Kidney glomerular epithelial cell (primary cell): ENCODE results near the gene SLC35E4.
"Not testable (repeated sequence)": the region's sequence is repeated elsewhere in the genome, so short reads cannot be mapped to it uniquely, and the experiment has no call there.

Experiments used
- DNase-seq: peaks from one replicate; lab custom pipeline; 2025; lab: John Stamatoyannopoulos, UW

SLC35E4 gene

GRCh38 chr22:30652852-30653251 lies 17.3 kb downstream of the SLC35E4 start:
- no peak for DNase-seq

GRCh38 chr22:30654361-30654760 lies 18.8 kb downstream of the SLC35E4 start:
- no peak for DNase-seq

DNA sequence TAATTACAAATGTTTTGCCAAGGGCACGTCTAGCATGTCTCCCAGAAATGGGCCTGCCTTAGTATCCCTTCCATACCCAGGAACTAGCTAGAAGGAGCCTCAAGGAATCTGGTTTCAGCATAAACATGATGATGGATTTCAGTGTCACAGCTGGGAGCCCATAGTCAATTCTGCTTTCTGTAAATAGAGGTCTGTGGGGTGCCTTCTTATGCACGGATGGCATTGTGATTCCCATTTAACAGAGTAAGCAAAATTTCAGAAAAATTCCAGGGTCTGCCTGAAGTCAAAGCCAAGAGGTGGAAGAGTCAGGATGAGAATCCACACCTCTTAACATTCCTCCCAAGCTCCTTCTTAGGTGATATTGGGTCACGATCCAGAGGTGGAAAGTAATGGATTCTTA lies 20.0 kb downstream of the SLC35E4 start:
- DNase-seq, result no peak

GRCh38 chr22:30662040-30662439 lies 26.5 kb downstream of the SLC35E4 start:
- DNase-seq, result no peak

- DNase-seq, result no peak
Measured at GRCh38 chr22:30664798-30665197, 29.2 kb downstream of the SLC35E4 start.

DNA sequence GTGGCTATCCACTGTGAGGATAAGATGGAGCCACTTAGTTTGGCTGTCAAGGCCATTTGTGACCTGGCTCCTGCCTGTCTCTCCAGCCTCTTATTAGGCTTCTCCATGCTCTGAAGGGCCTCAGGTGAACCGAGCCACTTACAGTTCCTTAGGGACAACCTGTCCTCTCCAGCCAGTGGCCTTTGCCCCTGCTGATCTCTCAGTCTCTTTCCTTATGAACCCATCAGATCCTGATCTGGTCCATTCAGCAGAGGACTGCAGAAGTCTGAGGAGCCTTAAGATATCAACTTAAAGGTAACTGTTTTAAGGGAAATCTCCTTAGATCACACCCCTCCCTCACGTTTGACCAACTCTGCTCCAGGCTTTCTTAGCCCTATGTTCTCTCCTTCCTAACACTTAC lies 29.7 kb downstream of the SLC35E4 start:
- DNase-seq, result no peak

- no peak for DNase-seq
Measured at GRCh38 chr22:30665786-30666185, 30.2 kb downstream of the SLC35E4 start.

GRCh38 chr22:30667107-30667493 lies 31.5 kb downstream of the SLC35E4 start:
- DNase-seq, result no peak

DNA sequence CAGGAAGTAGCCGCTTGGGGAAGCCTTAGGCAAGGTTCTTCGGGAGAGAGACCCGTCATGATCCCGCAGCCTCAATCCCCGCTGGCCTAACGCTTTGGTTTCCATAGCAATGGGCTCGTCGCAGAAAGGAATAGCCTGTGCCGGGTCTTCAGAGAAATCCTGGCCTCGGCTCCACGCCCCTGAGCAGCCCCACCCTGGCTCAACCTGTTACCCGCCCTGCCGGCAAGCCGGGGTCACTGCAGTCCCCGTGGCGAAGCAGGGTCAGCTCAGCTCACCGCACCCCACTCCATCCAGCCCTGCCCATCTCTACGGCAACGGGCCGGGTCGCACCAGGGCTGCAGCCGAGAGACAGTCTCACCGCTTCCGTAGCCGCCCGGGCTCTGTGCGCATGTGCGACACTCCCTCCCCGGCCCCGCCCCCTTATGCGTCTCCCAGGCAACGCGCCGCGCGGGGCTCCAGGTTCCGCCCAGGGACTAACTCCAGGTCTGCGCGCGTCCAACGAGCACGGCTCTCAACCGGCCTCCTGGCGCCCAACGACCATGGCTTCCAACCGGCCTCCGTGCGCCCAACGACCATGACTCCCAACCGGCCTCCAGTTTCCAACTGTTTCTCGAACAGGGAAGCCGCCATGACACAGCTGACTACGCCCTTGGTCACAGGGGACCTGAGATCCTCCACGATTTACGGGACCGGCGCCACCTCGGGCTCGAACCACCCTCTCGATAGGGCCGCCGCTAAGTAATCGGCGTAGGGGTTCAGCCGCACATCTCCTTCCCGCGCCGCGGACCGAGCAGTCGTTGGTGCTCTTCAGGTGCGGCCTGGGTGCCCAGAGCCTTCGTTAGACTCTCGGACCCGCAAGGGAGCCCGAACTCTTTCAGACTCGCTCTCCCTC lies 32.2 kb downstream of the SLC35E4 start, which contains the start of gene DUSP18:
TSS of gene DUSP18 (minus strand) at position 382 of the 892 bp plus-strand sequence. CDS start 3,872 bp downstream, outside the sequence.
- DNase-seq, result peak; percentile 85

DNA sequence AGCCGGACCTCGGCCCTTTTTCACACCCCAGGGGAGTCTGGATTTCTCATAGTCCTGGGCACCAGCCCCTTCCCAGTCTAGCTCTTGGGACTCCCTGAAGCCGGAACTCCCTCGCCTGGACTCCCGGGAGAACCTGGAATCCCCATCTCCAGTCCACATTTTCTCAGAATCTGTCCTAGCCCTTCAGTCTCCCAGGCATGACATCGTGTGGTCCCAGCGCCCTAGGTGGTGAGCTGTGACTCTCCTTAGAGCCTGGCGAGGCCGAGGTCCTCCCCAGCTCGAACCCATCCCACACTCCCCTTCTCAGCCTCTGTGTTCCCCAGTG lies 32.8 kb downstream of the SLC35E4 start:
- DNase-seq, result no peak

DNA sequence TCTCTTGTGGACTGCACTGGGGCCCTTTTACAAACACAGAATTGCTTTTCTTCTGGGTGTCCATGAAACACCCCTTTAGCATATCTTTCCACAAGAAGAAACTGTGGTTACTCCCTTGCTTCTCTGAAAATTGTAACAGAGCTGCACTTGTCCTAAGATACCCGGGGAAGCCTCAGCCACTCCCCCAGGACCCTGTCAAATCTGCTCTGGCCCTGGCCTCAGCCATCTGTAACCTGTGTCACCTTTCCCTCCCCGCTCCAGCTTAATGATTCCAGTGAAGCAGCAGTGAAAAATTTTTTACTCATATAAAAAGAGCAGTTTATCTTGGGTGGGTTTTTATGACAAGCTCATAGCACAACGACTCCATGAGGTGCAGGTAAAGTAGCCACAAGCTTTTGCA lies 35.5 kb downstream of the SLC35E4 start:
- DNase-seq, result no peak

- no peak for DNase-seq
Measured at GRCh38 chr22:30673136-30673535, 37.6 kb downstream of the SLC35E4 start.

- DNase-seq, result no peak
Measured at GRCh38 chr22:30674482-30674881, 38.9 kb downstream of the SLC35E4 start.

- no peak for DNase-seq
Measured at GRCh38 chr22:30675436-30675835, 39.9 kb downstream of the SLC35E4 start.

GRCh38 chr22:30676565-30676964 lies 41.0 kb downstream of the SLC35E4 start:
- not testable (repeated sequence) for DNase-seq

GRCh38 chr22:30679895-30680690 lies 44.5 kb downstream of the SLC35E4 start:
- not testable (repeated sequence) for DNase-seq

DNA sequence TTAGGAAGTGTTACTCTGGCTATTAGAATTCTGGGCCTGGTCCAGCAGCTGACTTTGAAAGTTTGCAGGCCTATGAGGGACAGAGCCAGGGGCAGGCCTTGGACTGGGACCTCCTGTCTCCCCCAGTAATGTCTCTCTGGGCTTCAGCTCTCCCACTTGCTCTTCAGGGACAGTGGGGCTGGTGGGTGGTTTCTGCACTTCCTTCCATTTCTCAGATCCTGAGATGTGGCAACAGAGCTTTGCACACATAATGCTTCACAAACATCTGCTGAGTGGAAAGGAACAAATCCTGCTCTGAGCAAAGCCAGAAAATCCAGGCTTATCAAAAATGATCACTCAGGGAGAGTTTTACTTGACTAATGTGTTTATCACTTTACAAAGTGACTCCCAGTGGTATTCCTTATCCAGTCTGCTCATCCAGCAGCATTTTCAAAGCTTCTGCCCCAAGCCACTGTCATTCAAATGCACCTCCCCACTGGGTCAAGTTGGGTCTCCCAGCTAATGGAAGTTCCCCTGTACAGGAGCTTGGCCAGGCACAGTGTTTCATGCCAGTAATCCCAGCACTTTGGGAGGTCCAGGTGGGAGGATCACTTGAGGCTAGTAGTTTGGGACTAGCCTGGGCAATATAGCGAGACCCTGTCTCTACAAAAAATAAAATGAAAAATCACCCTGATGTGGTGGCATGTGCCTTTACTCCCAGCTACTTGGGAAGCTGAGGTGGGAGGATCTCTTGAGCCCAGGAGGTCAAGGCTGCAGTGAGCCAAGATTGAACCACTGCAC lies 45.6 kb downstream of the SLC35E4 start:
- no peak for DNase-seq

GRCh38 chr22:30681831-30682230 lies 46.2 kb downstream of the SLC35E4 start:
- no peak for DNase-seq

- no peak for DNase-seq
Measured at GRCh38 chr22:30685178-30685577, 49.6 kb downstream of the SLC35E4 start.

DNA sequence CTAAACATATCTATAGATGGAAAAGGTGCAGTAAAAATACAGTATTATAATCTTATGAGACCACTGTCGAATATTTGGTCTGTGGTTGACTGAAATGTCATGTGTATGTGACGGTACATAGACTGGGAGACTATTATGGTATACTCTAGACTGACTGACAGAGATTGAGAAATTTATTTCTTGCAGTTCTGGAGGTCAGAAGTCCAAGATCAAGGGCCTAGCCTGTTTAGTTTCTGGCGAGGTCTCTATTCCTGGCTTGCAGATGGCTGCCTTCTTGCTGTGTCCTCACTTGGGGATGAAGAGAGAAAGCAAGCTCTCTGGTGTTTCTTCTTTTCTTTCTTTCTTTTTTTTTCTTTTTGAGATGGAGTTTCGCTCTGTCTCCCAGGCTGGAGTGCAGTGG lies 51.8 kb downstream of the SLC35E4 start:
- DNase-seq, result no peak

DNA sequence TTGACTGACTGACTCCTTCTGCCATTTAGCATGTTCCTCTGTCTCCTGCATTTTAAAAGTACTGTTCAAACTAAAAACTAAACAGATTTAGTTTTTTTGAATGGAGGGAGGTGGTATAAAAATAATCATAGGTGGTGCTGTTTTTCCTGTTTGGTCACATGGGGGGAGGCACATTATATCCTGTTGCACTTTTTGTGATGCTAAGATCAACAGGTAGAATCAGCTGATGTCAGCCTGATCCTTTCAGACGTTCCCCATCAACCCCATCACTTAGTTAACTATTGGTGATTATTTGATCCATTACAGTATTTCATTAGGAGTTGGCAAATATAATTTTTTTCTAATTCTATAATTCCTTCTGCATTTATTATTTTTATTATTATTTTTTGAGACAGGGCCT lies 54.0 kb downstream of the SLC35E4 start:
- DNase-seq, result no peak

DNA sequence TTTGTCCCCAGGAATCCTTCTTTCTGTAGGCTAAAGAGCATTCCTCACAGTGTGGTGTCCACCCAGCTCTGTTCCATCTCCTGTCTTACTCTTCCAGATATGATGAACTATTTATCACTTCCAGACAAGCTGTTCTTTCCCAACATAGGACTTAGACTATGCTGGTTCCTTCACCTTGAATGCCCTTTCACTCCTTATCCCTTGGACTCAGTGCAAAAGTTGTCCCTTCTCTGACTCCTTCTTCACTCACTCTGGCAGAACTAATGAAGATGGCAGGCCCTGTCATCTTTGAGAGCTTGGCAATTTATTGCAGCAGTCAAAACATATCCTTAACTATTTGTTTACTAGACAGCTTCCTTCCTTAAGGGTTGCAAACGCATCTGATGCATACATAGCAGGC lies 55.6 kb downstream of the SLC35E4 start:
- DNase-seq, result no peak
